Measurements from ENCODE around the gene ATP8B3. TPM values are rescaled to one million over a fixed set of nuclear protein-coding genes. Genes with fewer than 3 reads are reported as not detected.

The ATP8B3 gene
- total and polyA plus RNA-seq, 8 donors: 0.15 to 1.4 (median 0.80) TPM; not detected in 4

DNA sequence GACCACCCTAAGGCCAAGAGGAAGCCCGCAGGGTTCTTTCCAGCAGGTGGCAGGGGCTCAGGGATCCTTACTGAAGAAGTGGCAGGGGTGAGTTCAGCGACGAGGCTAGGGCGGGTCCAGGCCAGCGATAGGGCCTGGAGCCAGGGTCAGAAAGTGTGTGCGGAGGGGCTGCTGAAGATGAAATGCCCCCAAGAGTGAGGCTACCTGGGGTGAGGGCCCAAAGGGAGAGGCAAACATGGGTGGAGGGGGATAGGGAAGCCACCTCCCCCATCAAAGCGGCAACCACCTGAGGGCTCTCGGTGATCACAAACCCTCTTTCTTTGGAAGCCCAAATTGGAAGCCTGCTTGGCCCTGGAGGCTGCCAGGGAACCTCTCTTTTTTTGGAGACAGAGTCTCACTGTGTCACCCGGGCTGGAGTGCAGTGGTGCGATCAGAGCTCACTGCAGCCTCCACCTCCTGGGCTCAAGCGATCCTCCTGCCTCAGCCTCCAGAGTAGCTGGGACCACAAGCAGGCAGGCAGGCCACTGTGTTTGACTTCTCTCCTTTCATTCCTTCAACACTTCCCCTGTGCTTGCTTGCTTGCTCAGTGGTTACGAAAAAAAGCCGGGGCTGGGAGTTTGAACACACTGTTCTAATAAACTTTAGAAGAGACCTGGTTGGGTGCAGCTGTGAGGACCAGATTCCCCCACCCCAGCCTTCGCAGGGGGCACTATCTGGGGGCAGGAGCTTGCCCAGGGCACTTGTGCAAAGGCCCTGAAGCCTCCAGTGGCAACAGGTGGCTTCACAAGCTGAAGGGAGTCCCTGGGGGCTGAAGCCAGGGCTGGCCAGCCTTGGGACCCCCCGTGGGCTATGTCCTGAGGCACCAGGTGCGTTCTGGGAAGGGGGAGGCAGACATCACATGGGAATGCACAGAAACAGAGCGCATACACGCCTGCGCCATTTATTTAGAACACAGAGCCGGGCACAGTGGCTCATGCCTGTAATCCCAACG is 1.4 kb upstream of the ATP8B3 start:
- TF ChIP-seq, protein P1, sequence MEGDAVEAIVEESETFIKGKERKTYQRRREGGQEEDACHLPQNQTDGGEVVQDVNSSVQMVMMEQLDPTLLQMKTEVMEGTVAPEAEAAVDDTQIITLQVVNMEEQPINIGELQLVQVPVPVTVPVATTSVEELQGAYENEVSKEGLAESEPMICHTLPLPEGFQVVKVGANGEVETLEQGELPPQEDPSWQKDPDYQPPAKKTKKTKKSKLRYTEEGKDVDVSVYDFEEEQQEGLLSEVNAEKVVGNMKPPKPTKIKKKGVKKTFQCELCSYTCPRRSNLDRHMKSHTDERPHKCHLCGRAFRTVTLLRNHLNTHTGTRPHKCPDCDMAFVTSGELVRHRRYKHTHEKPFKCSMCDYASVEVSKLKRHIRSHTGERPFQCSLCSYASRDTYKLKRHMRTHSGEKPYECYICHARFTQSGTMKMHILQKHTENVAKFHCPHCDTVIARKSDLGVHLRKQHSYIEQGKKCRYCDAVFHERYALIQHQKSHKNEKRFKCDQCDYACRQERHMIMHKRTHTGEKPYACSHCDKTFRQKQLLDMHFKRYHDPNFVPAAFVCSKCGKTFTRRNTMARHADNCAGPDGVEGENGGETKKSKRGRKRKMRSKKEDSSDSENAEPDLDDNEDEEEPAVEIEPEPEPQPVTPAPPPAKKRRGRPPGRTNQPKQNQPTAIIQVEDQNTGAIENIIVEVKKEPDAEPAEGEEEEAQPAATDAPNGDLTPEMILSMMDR (IDR thresholded peaks at IDR 0.05): peak in 1 of 7 experiments; percentile 27
- TF ChIP-seq EP300 (IDR thresholded peaks at IDR 0.05): no peak
- TF ChIP-seq POLR2AphosphoS5 (IDR thresholded peaks at IDR 0.05): no peak
- Histone ChIP-seq H3K4me3 (peak overlapping the region; percentile 51 to 64 (median 60)), H3K36me3 (peaks cover 32 to 40% (median 40%) of the 10 kb centered on the region in 4 donors), H3K27ac (peak overlapping the region in 3 of 5 donors; percentile 61 to 87 (median 80)), H3K4me1 (peaks cover 19 to 28% (median 23%) of the 10 kb centered on the region in 4 donors), H3K9me3 (no peaks in the 10 kb centered on the region), H3K27me3 (no peaks in the 10 kb centered on the region)
- 59 to 64% (median 62%) methylated on average over 19 to 21 of the region's 21 CpGs for WGBS, 5 donors
- no peak for DNase-seq
- intact Hi-C loops (cut with DNase I; ENCODE audit: low total_unique reads): no loop called here

DNA sequence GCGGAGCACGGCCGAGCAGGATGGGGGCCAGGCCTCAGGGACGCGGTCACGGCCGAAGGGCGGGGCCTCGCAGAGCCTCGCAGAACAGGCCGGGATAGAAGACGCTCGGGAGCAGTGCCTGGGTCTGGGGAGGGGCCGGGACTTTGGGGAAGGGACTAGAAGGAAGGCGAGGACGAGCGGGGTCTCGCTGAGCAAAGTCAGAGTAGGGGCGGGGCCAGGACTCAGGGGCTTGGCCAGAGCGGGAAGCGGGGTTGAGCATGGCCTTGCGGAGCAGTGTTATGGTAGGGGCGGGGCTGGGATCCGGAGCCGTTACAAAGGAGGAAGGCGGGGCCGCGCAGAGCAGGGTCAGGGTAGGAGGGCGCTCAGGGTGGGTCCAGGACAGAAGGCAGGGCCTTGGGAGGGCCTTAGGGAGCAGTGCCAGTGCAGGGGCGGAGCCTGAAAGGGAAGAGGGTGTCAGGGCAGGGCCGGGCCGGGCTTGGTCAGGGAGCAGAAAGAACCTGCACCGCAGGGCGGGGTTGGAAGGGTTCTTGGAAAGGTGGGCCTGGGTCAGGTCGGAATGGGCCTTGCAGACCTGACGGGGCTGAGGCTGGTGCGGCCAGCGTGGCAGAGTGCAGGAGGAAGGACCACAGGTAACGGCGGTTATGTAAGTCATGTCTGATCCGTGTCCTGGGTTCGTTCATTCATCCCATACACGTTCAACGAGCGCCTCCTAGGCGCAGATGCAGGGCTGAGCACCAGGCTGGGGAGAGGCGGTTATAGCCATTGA is 533 bp upstream of the ATP8B3 start:
- peak; percentile 91 to 96 for DNase-seq
- H3K36me3 ChIP-seq: peaks cover 23 to 31% (median 31%) of the 10 kb centered on the region in 4 donors
- H3K4me3 ChIP-seq: peak overlapping the region; percentile 51 to 64 (median 60)
- peaks cover 19 to 28% (median 23%) of the 10 kb centered on the region in 4 donors for H3K4me1 ChIP-seq
- intact Hi-C loops (cut with DNase I; ENCODE audit: low total_unique reads): no loop called here
- no peak for TF ChIP-seq EP300 (IDR thresholded peaks at IDR 0.05)
- no peak for TF ChIP-seq POLR2A (IDR thresholded peaks at IDR 0.05)
- peak in 1 of 3 donors; percentile 19 for TF ChIP-seq POLR2AphosphoS5 (IDR thresholded peaks at IDR 0.05)
- TF ChIP-seq, protein P1 (IDR thresholded peaks at IDR 0.05): peak in 3 of 7 experiments; percentile 24 to 33 (median 32)
- 0 to 1% (median 0%) methylated on average over 28 to 47 of the region's 47 CpGs for WGBS, 5 donors
- H3K27ac ChIP-seq: peak overlapping the region; percentile 61 to 87 (median 70)
- H3K9me3 ChIP-seq: no peaks in the 10 kb centered on the region
- H3K27me3 ChIP-seq: no peaks in the 10 kb centered on the region

DNA sequence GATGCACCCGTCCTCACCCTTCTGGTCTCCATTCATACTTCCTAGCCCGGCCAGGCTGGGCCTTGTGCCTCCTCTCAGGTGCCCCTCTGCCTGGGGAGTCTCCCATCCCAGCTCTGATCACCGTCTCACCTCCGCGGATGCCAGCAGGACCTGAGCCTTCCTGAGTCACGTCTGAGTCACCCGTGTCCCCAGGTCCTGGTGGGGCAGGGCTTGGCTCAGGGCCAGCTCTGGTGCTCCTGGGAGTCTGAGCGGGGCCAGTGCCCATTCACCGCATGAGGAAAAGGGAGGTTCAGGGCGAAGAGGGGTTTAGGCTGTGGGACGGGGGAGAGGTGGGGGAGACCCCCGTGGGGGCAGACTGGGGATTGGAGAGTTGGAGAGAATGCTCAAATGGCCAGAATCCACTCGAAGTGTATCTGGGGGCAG is 593 bp downstream of the ATP8B3 start:
- TF ChIP-seq, protein P1 (IDR thresholded peaks at IDR 0.05): no peak
- TF ChIP-seq EP300 (IDR thresholded peaks at IDR 0.05) (no peak), POLR2A (IDR thresholded peaks at IDR 0.05) (no peak), POLR2AphosphoS5 (IDR thresholded peaks at IDR 0.05) (peak in 1 of 3 donors; percentile 72)
- intact Hi-C loops (cut with DNase I; ENCODE audit: low total_unique reads): no loop called here
- peaks cover 12 to 20% (median 20%) of the 10 kb centered on the region in 4 donors for H3K36me3 ChIP-seq

More for the DNA sequence above, 593 bp downstream of the ATP8B3 start:
- Histone ChIP-seq H3K4me1 (peaks cover 19 to 28% (median 23%) of the 10 kb centered on the region in 4 donors), H3K4me3 (peak overlapping the region; percentile 51 to 64 (median 60)), H3K27me3 (no peaks in the 10 kb centered on the region), H3K9me3 (no peaks in the 10 kb centered on the region), H3K27ac (peak overlapping the region; percentile 7 to 87 (median 70))
- 8 to 15% (median 12%) methylated on average over 10 to 13 of the region's 13 CpGs for WGBS, 5 donors
- peak; percentile 79 to 83 for DNase-seq
